ENCODE measurements around the gene UCKL1. TPM values are rescaled to one million over a fixed set of nuclear protein-coding genes. Genes with fewer than 3 reads are reported as not detected.
A peak's percentile ranks its signal among the peaks of the same experiment; 100 is the strongest.

UCKL1 gene
- total RNA-seq, 5 donors from 2014 or later (not counting 1 experiment from before 2014, with no cell fraction given), result 40.6 to 72.3 (median 67.0) TPM

- peak overlapping the region; percentile 62 to 64 for H3K4me3 ChIP-seq (ENCODE audit: control insufficient read depth in 1 of 2, extremely low read depth in 1 of 2, low read length in 1 of 2)
- H3K27me3 Mint-ChIP-seq, result no peaks in the 10 kb centered on the region
Observed at GRCh38 chr20:63957004-63957689, 931 bp upstream of the UCKL1 start.

GRCh38 chr20:63956664-63957003 lies 418 bp upstream of the UCKL1 start:
- peaks cover 27 to 43% (median 32%) of the 10 kb centered on the region in 3 donors for H3K4me1 Mint-ChIP-seq
- Histone ChIP-seq H3K27ac (ENCODE audit: low read length) (peak overlapping the region; percentile 57), H3K27me3 (replicated peaks in 1 of 2; ENCODE audit: control insufficient read depth in 2 of 2, extremely low read depth in 1 of 2, insufficient read depth in 2 of 2, low read length in 1 of 2) (no peaks in the 10 kb centered on the region), H3K36me3 (ENCODE audit: control insufficient read depth in 2 of 2, extremely low read depth in 1 of 2, insufficient read depth in 1 of 2, low read length in 1 of 2) (peaks cover 0 to 12% of the 10 kb centered on the region in 2 donors), H3K9me3 (no peaks in the 10 kb centered on the region), H3K4me1 (ENCODE audit: control insufficient read depth in 1 of 2, extremely low read depth in 1 of 2, insufficient read depth in 2 of 2, low read length in 2 of 2) (peaks cover 11 to 50% of the 10 kb centered on the region in 2 experiments), H3K4me3 (ENCODE audit: control insufficient read depth in 1 of 2, extremely low read depth in 1 of 2, low read length in 1 of 2) (peak overlapping the region; percentile 62 to 64)
- POLR2A ChIA-PET, result interaction anchor here (0.7 to 1.0 kb wide), 2 partner anchors 92 to 1048 kb away, joined by 3 to 4 read pairs; partner anchors contain the start of gene TPD52L2 (in 1 of the 2)
- CTCF ChIA-PET, result interaction anchor here in 1 of 2 donors (1.2 to 1.5 kb wide), 3 partner anchors 24 to 315 kb away, joined by 3 to 6 read pairs (median 6); partner anchors contain the start of gene PRPF6
- H3K4me3 Mint-ChIP-seq, result peak overlapping the region; percentile 75 to 82 (median 81)
- H3K36me3 Mint-ChIP-seq, result no peaks in the 10 kb centered on the region
- 0% methylated on average over 2 of the region's 15 CpGs for WGBS (ENCODE audit: insufficient coverage)
- H3K27ac Mint-ChIP-seq, result peak overlapping the region; percentile 78 to 88
- no peaks in the 10 kb centered on the region for H3K9me3 Mint-ChIP-seq
- no peaks in the 10 kb centered on the region for H3K27me3 Mint-ChIP-seq
- DNase-seq (no peak), ATAC-seq (replicated peaks in 1 of 4) (peak in 3 of 4 experiments; percentile 10 to 30 (median 17))

More at GRCh38 chr20:63957004-63957689, 931 bp upstream of the UCKL1 start:
- peaks cover 27 to 40% (median 32%) of the 10 kb centered on the region in 3 donors for H3K4me1 Mint-ChIP-seq
- Histone ChIP-seq H3K36me3 (ENCODE audit: control insufficient read depth in 2 of 2, extremely low read depth in 1 of 2, insufficient read depth in 1 of 2, low read length in 1 of 2) (peaks cover 4 to 14% of the 10 kb centered on the region in 2 donors), H3K9me3 (no peaks in the 10 kb centered on the region), H3K27me3 (replicated peaks in 1 of 2; ENCODE audit: control insufficient read depth in 2 of 2, extremely low read depth in 1 of 2, insufficient read depth in 2 of 2, low read length in 1 of 2) (no peaks in the 10 kb centered on the region), H3K27ac (ENCODE audit: low read length) (peak overlapping the region; percentile 57), H3K4me1 (ENCODE audit: control insufficient read depth in 1 of 2, extremely low read depth in 1 of 2, insufficient read depth in 2 of 2, low read length in 2 of 2) (peaks cover 11 to 45% of the 10 kb centered on the region in 2 experiments)
- DNase-seq, result peak in 21 of 35 experiments; percentile 20 to 74 (median 43)
- no peaks in the 10 kb centered on the region for H3K9me3 Mint-ChIP-seq
- WGBS (ENCODE audit: insufficient coverage), result 1% methylated on average over 24 of the region's 28 CpGs
- ChIA-PET CTCF (interaction anchor here in 1 of 2 donors (1.3 to 1.5 kb wide), 2 partner anchors 24 to 315 kb away, joined by 6 read pairs; partner anchors contain the start of gene PRPF6), POLR2A (interaction anchor here in 1 of 2 donors (0.7 kb wide), 1 partner anchor 1048 kb away, joined by 3 read pairs; no protein-coding TSS in a partner anchor)
- H3K27ac Mint-ChIP-seq, result peak overlapping the region; percentile 88 to 91
- peak; percentile 28 to 46 (median 40) for ATAC-seq (replicated peaks in 1 of 4)
- H3K36me3 Mint-ChIP-seq, result no peaks in the 10 kb centered on the region
- peak overlapping the region; percentile 62 to 82 (median 75) for H3K4me3 Mint-ChIP-seq

DNA sequence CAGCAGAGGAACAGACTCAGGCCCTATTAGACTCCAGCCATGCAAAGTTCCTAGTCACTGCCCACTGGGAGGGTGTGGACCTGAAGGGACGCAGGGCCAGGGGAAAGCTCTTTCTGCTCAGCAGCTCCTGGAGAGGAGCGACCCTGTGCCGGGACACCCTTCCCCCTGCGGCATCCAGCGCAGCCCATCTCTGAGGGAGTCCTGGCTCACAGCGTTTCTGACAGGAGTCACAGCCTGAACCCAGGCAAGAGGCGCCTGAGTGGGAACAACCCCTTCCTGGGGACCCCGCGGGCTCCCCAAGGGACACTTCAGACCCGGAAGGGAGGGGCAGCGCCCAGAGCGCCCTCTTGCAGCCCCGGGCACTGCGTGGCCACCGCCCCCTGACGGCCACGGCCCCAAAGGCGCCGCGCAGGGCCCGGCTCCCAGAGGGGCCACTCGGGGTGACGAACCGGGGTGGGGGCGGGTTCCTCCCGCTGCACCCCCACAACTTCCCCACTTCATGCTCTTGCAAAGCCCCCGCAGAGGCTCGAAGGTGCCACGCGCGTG lies 862 bp downstream of the UCKL1 start:
- POLR2A ChIA-PET, result no interaction called here
- 6% methylated on average over 26 of the region's 31 CpGs for WGBS (ENCODE audit: insufficient coverage)
- Histone ChIP-seq H3K4me3 (ENCODE audit: control insufficient read depth in 1 of 2, extremely low read depth in 1 of 2, low read length in 1 of 2) (peak overlapping the region; percentile 73 to 74), H3K4me1 (ENCODE audit: control insufficient read depth in 1 of 2, extremely low read depth in 1 of 2, insufficient read depth in 2 of 2, low read length in 2 of 2) (peaks cover 11 to 59% of the 10 kb centered on the region in 2 experiments), H3K27ac (ENCODE audit: low read length) (peak overlapping the region; percentile 39), H3K27me3 (replicated peaks in 1 of 2; ENCODE audit: control insufficient read depth in 2 of 2, extremely low read depth in 1 of 2, insufficient read depth in 2 of 2, low read length in 1 of 2) (no peaks in the 10 kb centered on the region), H3K9me3 (no peaks in the 10 kb centered on the region), H3K36me3 (ENCODE audit: control insufficient read depth in 2 of 2, extremely low read depth in 1 of 2, insufficient read depth in 1 of 2, low read length in 1 of 2) (peaks cover 5 to 10% of the 10 kb centered on the region in 2 donors)
- no peaks in the 10 kb centered on the region for H3K36me3 Mint-ChIP-seq
- peak; percentile 5 to 14 (median 8) for ATAC-seq (replicated peaks in 1 of 4)
- CTCF ChIA-PET, result interaction anchor here (0.5 to 1.2 kb wide), 3 partner anchors 59 to 313 kb away, joined by 3 to 7 read pairs (median 5); no protein-coding TSS in a partner anchor
- H3K9me3 Mint-ChIP-seq, result no peaks in the 10 kb centered on the region
- peak in 8 of 35 experiments; percentile 16 to 57 (median 40) for DNase-seq
- H3K27ac Mint-ChIP-seq, result peak overlapping the region; percentile 55 to 80
- H3K27me3 Mint-ChIP-seq, result no peaks in the 10 kb centered on the region
- peaks cover 27 to 49% (median 33%) of the 10 kb centered on the region in 3 donors for H3K4me1 Mint-ChIP-seq
- H3K4me3 Mint-ChIP-seq, result peak overlapping the region; percentile 74 to 81 (median 75)

DNA sequence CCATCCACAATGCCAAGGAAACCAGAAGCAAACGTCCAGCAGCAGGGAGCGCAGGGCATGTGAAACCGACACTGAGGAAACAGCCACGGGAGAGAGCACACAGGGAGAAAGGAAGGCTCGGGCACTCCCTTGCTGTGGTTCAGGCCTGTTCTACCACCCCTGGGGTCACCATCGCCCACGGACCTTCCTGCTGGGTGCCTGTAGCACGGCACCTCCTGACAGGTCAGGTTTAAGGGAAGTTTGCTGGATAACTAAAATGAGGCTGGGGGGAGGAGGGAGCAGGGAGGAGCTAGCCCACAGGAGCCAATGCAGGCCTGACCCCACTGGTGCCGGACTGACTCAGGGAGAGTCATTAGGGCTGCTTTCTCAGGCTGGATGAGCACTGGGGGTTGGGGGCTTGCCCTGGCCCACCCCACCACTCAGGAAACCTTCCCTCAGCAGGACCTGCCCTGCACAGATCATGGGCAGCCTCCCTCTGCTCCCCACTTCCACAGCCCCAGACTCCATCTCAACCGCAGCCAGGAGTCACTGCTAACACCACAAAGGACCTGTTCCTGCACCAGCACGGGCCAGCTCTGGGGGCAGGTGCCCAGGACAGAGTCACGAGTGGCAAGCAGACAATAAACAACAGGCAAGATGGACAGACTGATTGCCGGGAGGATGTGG lies 2.3 kb downstream of the UCKL1 start:
- Mint-ChIP-seq H3K27ac (peak overlapping the region; percentile 55 to 80), H3K4me1 (peaks cover 39 to 61% (median 46%) of the 10 kb centered on the region in 3 donors), H3K36me3 (no peaks in the 10 kb centered on the region), H3K4me3 (peak overlapping the region; percentile 74 to 81 (median 75)), H3K9me3 (no peaks in the 10 kb centered on the region), H3K27me3 (no peaks in the 10 kb centered on the region)
- POLR2A ChIA-PET, result no interaction called here
- CTCF ChIA-PET, result no interaction called here
- H3K27me3 ChIP-seq (replicated peaks in 1 of 2; ENCODE audit: control insufficient read depth in 2 of 2, extremely low read depth in 1 of 2, insufficient read depth in 2 of 2, low read length in 1 of 2), result no peaks in the 10 kb centered on the region
- no peak overlapping the region for H3K4me3 ChIP-seq (ENCODE audit: control insufficient read depth in 1 of 2, extremely low read depth in 1 of 2, low read length in 1 of 2)
- H3K9me3 ChIP-seq, result no peaks in the 10 kb centered on the region
- H3K36me3 ChIP-seq (ENCODE audit: control insufficient read depth in 2 of 2, extremely low read depth in 1 of 2, insufficient read depth in 1 of 2, low read length in 1 of 2), result peaks cover 3 to 5% of the 10 kb centered on the region in 2 donors
- H3K4me1 ChIP-seq (ENCODE audit: control insufficient read depth in 1 of 2, extremely low read depth in 1 of 2, insufficient read depth in 2 of 2, low read length in 2 of 2), result peaks cover 17 to 72% of the 10 kb centered on the region in 2 experiments
- ATAC-seq (replicated peaks in 1 of 4) (no peak), DNase-seq (no peak)
- no peak overlapping the region for H3K27ac ChIP-seq (ENCODE audit: low read length)
- 78% methylated on average over 12 of the region's 13 CpGs for WGBS (ENCODE audit: insufficient coverage)

DNA sequence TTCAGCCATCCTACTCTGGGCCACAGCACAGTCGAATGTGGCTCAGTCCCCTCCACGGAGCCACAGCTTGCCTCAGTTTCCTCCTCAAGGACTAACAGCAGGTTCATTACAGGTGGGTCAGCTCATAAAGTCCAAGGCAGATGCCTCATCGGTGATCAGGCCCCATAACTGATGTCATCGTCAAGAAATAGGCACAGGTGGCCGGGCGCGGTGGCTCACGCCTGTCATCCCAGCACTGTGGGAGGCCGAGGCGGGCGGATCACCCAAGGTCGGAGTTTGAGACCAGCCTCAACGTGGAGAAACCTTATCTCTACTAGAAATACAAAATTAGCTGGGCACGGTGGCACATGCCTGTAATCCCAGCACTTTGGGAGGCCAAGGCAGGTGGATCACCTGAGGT lies 3.4 kb downstream of the UCKL1 start:
- Histone ChIP-seq H3K4me3 (ENCODE audit: control insufficient read depth in 1 of 2, extremely low read depth in 1 of 2, low read length in 1 of 2) (no peak overlapping the region), H3K4me1 (ENCODE audit: control insufficient read depth in 1 of 2, extremely low read depth in 1 of 2, insufficient read depth in 2 of 2, low read length in 2 of 2) (peaks cover 27 to 80% of the 10 kb centered on the region in 2 experiments), H3K9me3 (no peaks in the 10 kb centered on the region), H3K27ac (ENCODE audit: low read length) (no peak overlapping the region), H3K27me3 (replicated peaks in 1 of 2; ENCODE audit: control insufficient read depth in 2 of 2, extremely low read depth in 1 of 2, insufficient read depth in 2 of 2, low read length in 1 of 2) (no peaks in the 10 kb centered on the region), H3K36me3 (ENCODE audit: control insufficient read depth in 2 of 2, extremely low read depth in 1 of 2, insufficient read depth in 1 of 2, low read length in 1 of 2) (peaks cover 3 to 5% of the 10 kb centered on the region in 2 donors)
- Mint-ChIP-seq H3K4me1 (peaks cover 47 to 68% (median 54%) of the 10 kb centered on the region in 3 donors), H3K27ac (peak overlapping the region; percentile 22 to 23), H3K9me3 (no peaks in the 10 kb centered on the region), H3K36me3 (no peaks in the 10 kb centered on the region), H3K27me3 (no peaks in the 10 kb centered on the region), H3K4me3 (no peak overlapping the region)
- ChIA-PET CTCF (no interaction called here), POLR2A (no interaction called here)
- ATAC-seq (replicated peaks in 1 of 4), result no peak
- DNase-seq, result no peak
- WGBS (ENCODE audit: insufficient coverage), result 94% methylated on average over 14 of the region's 14 CpGs

GRCh38 chr20:63952210-63952535 lies 4.0 kb downstream of the UCKL1 start:
- ChIA-PET POLR2A (no interaction called here), CTCF (no interaction called here)
- ATAC-seq (replicated peaks in 1 of 4) (no peak), DNase-seq (no peak)
- Mint-ChIP-seq H3K4me3 (no peak overlapping the region), H3K27ac (no peak overlapping the region), H3K36me3 (no peaks in the 10 kb centered on the region), H3K9me3 (no peaks in the 10 kb centered on the region), H3K27me3 (no peaks in the 10 kb centered on the region), H3K4me1 (peaks cover 51 to 69% (median 57%) of the 10 kb centered on the region in 3 donors)
- Histone ChIP-seq H3K27me3 (replicated peaks in 1 of 2; ENCODE audit: control insufficient read depth in 2 of 2, extremely low read depth in 1 of 2, insufficient read depth in 2 of 2, low read length in 1 of 2) (no peaks in the 10 kb centered on the region), H3K36me3 (ENCODE audit: control insufficient read depth in 2 of 2, extremely low read depth in 1 of 2, insufficient read depth in 1 of 2, low read length in 1 of 2) (peaks cover 3 to 5% of the 10 kb centered on the region in 2 donors), H3K9me3 (no peaks in the 10 kb centered on the region), H3K4me3 (ENCODE audit: control insufficient read depth in 1 of 2, extremely low read depth in 1 of 2, low read length in 1 of 2) (no peak overlapping the region), H3K27ac (ENCODE audit: low read length) (no peak overlapping the region), H3K4me1 (ENCODE audit: control insufficient read depth in 1 of 2, extremely low read depth in 1 of 2, insufficient read depth in 2 of 2, low read length in 2 of 2) (peaks cover 24 to 81% of the 10 kb centered on the region in 2 experiments)
- WGBS (ENCODE audit: insufficient coverage), result 95% methylated on average over 12 of the region's 15 CpGs
